HG03064 (cell line): ENCODE measurements around the gene RPS19BP1.

Source experiments
- ATAC-seq: cut with Tn5 transposase; IDR thresholded peaks from one replicate; pipeline ENCODE4 v1.9.1; 2021; ENCODE audit warnings: low read depth; ENCODE audit not compliant: unreplicated experiment

Gene RPS19BP1

DNA sequence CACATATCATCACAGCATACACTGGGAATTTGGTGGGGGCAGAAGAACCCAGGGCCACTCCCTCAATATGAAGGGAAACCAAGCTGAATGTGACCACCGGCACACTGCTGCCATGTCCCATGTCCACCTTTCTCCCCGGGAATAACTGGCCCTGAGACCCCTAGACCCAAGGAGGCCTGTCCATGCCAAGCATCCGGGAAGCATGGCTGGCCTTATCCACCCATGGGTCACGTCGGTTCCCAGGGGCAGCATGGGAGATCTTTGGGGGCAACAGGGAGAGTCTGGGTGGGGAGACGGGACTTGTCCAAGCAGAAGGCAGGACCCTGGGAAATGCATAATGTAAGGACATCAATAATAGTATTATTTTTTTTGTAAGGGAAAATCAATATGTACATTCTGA is 40.9 kb downstream of the RPS19BP1 start:
- ATAC-seq: no peak

GRCh38 chr22:39490966-39491680 is 41.4 kb downstream of the RPS19BP1 start:
- ATAC-seq: no peak

- ATAC-seq: peak; percentile 55
Measured at GRCh38 chr22:39490135-39490798, 42.3 kb downstream of the RPS19BP1 start.

- ATAC-seq: no peak
Measured at GRCh38 chr22:39489094-39490068, 43.2 kb downstream of the RPS19BP1 start.

- no peak for ATAC-seq
Measured at GRCh38 chr22:39488563-39489083, 43.9 kb downstream of the RPS19BP1 start.

DNA sequence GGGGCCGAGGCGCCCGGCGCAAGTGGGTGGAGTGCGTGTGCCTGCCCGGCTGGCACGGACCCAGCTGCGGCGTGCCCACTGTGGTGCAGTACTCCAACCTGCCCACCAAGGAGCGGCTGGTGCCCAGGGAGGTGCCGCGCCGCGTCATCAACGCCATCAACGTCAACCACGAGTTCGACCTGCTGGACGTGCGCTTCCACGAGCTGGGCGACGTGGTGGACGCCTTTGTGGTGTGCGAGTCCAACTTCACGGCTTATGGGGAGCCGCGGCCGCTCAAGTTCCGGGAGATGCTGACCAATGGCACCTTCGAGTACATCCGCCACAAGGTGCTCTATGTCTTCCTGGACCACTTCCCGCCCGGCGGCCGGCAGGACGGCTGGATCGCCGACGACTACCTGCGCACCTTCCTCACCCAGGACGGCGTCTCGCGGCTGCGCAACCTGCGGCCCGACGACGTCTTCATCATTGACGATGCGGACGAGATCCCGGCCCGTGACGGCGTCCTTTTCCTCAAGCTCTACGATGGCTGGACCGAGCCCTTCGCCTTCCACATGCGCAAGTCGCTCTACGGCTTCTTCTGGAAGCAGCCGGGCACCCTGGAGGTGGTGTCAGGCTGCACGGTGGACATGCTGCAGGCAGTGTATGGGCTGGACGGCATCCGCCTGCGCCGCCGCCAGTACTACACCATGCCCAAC is 44.6 kb downstream of the RPS19BP1 start:
- no peak for ATAC-seq

GRCh38 chr22:39486951-39487825 is 45.4 kb downstream of the RPS19BP1 start:
- ATAC-seq: no peak

- no peak for ATAC-seq
Measured at GRCh38 chr22:39482768-39483167, 49.8 kb downstream of the RPS19BP1 start.

- ATAC-seq: no peak
Measured at GRCh38 chr22:39481595-39481994, 51.0 kb downstream of the RPS19BP1 start.

- no peak for ATAC-seq
Measured at GRCh38 chr22:39481054-39481453, 51.5 kb downstream of the RPS19BP1 start.

DNA sequence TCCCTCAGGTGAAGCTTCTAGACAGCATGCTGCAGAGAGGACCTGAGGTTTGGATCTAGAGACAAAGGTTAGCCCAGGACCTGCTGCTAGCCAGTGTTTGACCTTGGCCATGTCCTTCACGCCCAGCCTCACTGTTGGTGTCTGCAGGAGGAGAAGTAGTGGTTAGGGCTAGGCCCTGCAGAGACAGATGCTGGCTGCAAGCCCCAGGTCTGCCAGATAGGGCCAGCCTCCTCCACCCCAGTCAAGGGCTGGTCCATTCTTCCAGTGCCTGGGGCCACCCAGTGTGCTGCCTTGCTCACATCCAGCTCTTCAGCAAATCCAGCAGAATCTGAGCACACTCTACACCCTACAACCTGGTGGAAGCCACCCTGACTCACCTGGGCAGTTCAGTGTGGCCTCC is 52.0 kb downstream of the RPS19BP1 start:
- ATAC-seq: no peak

DNA sequence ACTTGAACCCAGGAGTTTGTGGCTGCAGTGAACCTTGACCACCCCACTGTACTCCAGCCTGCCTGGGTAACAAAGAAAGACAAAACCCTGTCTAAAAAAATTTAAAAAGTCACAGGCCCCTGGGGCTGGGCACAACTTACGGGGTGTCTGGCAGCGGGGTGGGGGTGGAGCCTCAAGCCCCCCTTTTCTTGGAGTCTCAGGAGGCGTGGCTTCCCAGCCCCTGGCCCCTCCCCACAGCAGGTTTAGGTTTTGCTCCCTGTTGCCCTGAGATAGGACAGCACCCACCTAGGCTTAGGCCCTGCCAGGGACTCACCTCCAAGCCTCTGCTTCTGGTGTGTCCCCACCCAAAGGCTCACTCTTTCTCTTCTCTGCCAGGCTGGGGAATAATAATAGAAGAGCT is 53.3 kb downstream of the RPS19BP1 start:
- no peak for ATAC-seq
